ENCODE data around the gene USP17L10. TPM values are rescaled to one million over a fixed set of nuclear protein-coding genes. Genes with fewer than 3 reads are reported as not detected.
"Not testable (repeated sequence)": the region's sequence is repeated elsewhere in the genome, so short reads cannot be mapped to it uniquely, and the experiment has no call there.

USP17L10 gene
- not detected for total RNA-seq
- not detected for polyA plus RNA-seq
- long read RNA-seq, donor 1 = 0 reads
- long read RNA-seq, donor 2 = 0 reads

GRCh38 chr4:9210357-9210756 is at the start of gene USP17L10:
Gene USP17L10, plus strand, starts transcription at chr4:9210657. Its CDS starts 0 bp downstream, at chr4:9210657.
- intact Hi-C loops (cut with DNase I; ENCODE audit: low total_unique reads); H3K27ac ChIP-seq; H3K36me3 ChIP-seq; H3K9me3 ChIP-seq; H3K4me1 ChIP-seq; DNase-seq; H3K27me3 ChIP-seq (replicated peaks in 1 of 7); H3K4me3 ChIP-seq: not testable (repeated sequence)
- WGBS, 5 donors = 89% methylated on average over 12 of the region's 13 CpGs; no CpG with 5 or more reads in 4 of the 5 donors

- H3K36me3 ChIP-seq; H3K4me3 ChIP-seq; H3K27me3 ChIP-seq (replicated peaks in 1 of 7); H3K4me1 ChIP-seq; DNase-seq; H3K27ac ChIP-seq; H3K9me3 ChIP-seq; intact Hi-C loops (cut with DNase I; ENCODE audit: low total_unique reads): not testable (repeated sequence)
- WGBS, 5 donors = 0 to 23% methylated on average over 2 to 8 of the region's 8 CpGs; no CpG with 5 or more reads in 3 of the 5 donors
These were observed 44.5 kb upstream of the USP17L10 start for GRCh38 chr4:9165990-9166389.

GRCh38 chr4:9169791-9170459 is 40.5 kb upstream of the USP17L10 start, which contains the start of gene FAM90A26:
Gene FAM90A26, plus strand, starts transcription at chr4:9170409. Its CDS starts 2,764 bp downstream, at chr4:9173173.
- H3K27ac ChIP-seq; H3K4me1 ChIP-seq; H3K9me3 ChIP-seq; H3K4me3 ChIP-seq; H3K36me3 ChIP-seq; intact Hi-C loops (cut with DNase I; ENCODE audit: low total_unique reads); DNase-seq; H3K27me3 ChIP-seq (replicated peaks in 1 of 7): not testable (repeated sequence)
- WGBS, 5 donors = 69 to 74% methylated on average over 4 to 10 of the region's 11 CpGs; no CpG with 5 or more reads in 3 of the 5 donors

GRCh38 chr4:9214701-9215100 is 4.2 kb downstream of the USP17L10 start:
- H3K4me1 ChIP-seq; intact Hi-C loops (cut with DNase I; ENCODE audit: low total_unique reads); H3K4me3 ChIP-seq; H3K27ac ChIP-seq; H3K36me3 ChIP-seq; H3K9me3 ChIP-seq; H3K27me3 ChIP-seq (replicated peaks in 1 of 7): not testable (repeated sequence)
- peak; percentile 41 for DNase-seq
- 78 to 86% (median 81%) methylated on average over 9 to 11 of the region's 14 CpGs for WGBS, 5 donors

GRCh38 chr4:9215105-9215504 is 4.6 kb downstream of the USP17L10 start, which contains the start of gene USP17L11:
Gene USP17L11, plus strand, starts transcription at chr4:9215405. Its CDS starts 0 bp downstream, at chr4:9215405.
- H3K36me3 ChIP-seq; H3K9me3 ChIP-seq; H3K27ac ChIP-seq; H3K27me3 ChIP-seq (replicated peaks in 1 of 7); DNase-seq; H3K4me1 ChIP-seq; intact Hi-C loops (cut with DNase I; ENCODE audit: low total_unique reads); H3K4me3 ChIP-seq: not testable (repeated sequence)
- 94% methylated on average over 10 of the region's 14 CpGs; no CpG with 5 or more reads in 4 of the 5 donors for WGBS, 5 donors

GRCh38 chr4:9219852-9220251 is 9.4 kb downstream of the USP17L10 start, which contains the start of gene USP17L12:
Gene USP17L12, plus strand, starts transcription at chr4:9220152. Its CDS starts 0 bp downstream, at chr4:9220152.
- H3K27me3 ChIP-seq (replicated peaks in 1 of 7); H3K4me3 ChIP-seq; H3K9me3 ChIP-seq; H3K36me3 ChIP-seq; H3K27ac ChIP-seq; intact Hi-C loops (cut with DNase I; ENCODE audit: low total_unique reads); H3K4me1 ChIP-seq; DNase-seq: not testable (repeated sequence)
- no CpG with 5 or more reads among the region's 13 CpGs for WGBS, 5 donors

GRCh38 chr4:9224596-9224995 is 14.1 kb downstream of the USP17L10 start, which contains the start of gene USP17L13:
Gene USP17L13, plus strand, starts transcription at chr4:9224896. Its CDS starts 0 bp downstream, at chr4:9224896.
- no CpG with 5 or more reads among the region's 14 CpGs for WGBS, 5 donors

GRCh38 chr4:9230249-9230648 is 19.8 kb downstream of the USP17L10 start:
- peak; percentile 65 for DNase-seq
- H3K9me3 ChIP-seq; H3K4me1 ChIP-seq; H3K27me3 ChIP-seq (replicated peaks in 1 of 7); H3K4me3 ChIP-seq; H3K36me3 ChIP-seq; intact Hi-C loops (cut with DNase I; ENCODE audit: low total_unique reads); H3K27ac ChIP-seq: not testable (repeated sequence)
- WGBS, 5 donors = 81 to 96% (median 89%) methylated on average over 4 to 6 of the region's 8 CpGs

More at GRCh38 chr4:9224596-9224995, 14.1 kb downstream of the USP17L10 start, which contains the start of gene USP17L13:
- H3K27me3 ChIP-seq (replicated peaks in 1 of 7); intact Hi-C loops (cut with DNase I; ENCODE audit: low total_unique reads); DNase-seq; H3K36me3 ChIP-seq; H3K27ac ChIP-seq; H3K9me3 ChIP-seq; H3K4me1 ChIP-seq; H3K4me3 ChIP-seq: not testable (repeated sequence)

- H3K27me3 ChIP-seq (replicated peaks in 1 of 7); intact Hi-C loops (cut with DNase I; ENCODE audit: low total_unique reads); H3K4me3 ChIP-seq; H3K9me3 ChIP-seq; DNase-seq; H3K4me1 ChIP-seq; H3K27ac ChIP-seq; H3K36me3 ChIP-seq: not testable (repeated sequence)
- WGBS, 5 donors = no CpG with 5 or more reads among the region's 15 CpGs
These were observed 23.6 kb downstream of the USP17L10 start, which contains the start of gene USP17L15 for GRCh38 chr4:9234085-9234484. Gene USP17L15, plus strand, starts transcription at chr4:9234385. Its CDS starts 0 bp downstream, at chr4:9234385.

GRCh38 chr4:9238461-9238860 is 28.0 kb downstream of the USP17L10 start:
- H3K9me3 ChIP-seq; H3K27me3 ChIP-seq (replicated peaks in 1 of 7); H3K27ac ChIP-seq; intact Hi-C loops (cut with DNase I; ENCODE audit: low total_unique reads); H3K36me3 ChIP-seq; H3K4me3 ChIP-seq; H3K4me1 ChIP-seq: not testable (repeated sequence)
- peak; percentile 66 for DNase-seq
- 77 to 87% (median 85%) methylated on average over 8 to 11 of the region's 12 CpGs; no CpG with 5 or more reads in 2 of the 5 donors for WGBS, 5 donors

GRCh38 chr4:9243579-9243978 is 33.1 kb downstream of the USP17L10 start, which contains the start of gene USP17L17:
Gene USP17L17, plus strand, starts transcription at chr4:9243879. Its CDS starts 0 bp downstream, at chr4:9243879.
- H3K27me3 ChIP-seq (replicated peaks in 1 of 7); DNase-seq; H3K27ac ChIP-seq; H3K36me3 ChIP-seq; H3K4me1 ChIP-seq; H3K4me3 ChIP-seq; intact Hi-C loops (cut with DNase I; ENCODE audit: low total_unique reads); H3K9me3 ChIP-seq: not testable (repeated sequence)
- WGBS, 5 donors = 89 to 94% (median 92%) methylated on average over 4 to 14 of the region's 14 CpGs

Measured in spleen (tissue), 13 donors.